PC-9 (cell line): ENCODE measurements around the gene CLCN1.

Source experiments
- CTCF ChIP-seq: fragments of 200-600 bp; sonication (generic); conservative IDR thresholded peaks from 2 replicates; pipeline ENCODE4 v1.6.1; 2017; ENCODE audit warnings: mixed run types, antibody characterized with exemption, mild to moderate bottlenecking, moderate library complexity
- EZH2 ChIP-seq: fragments of 200-600 bp; sonication (generic); IDR thresholded peaks from 2 replicates; pipeline ENCODE4 v1.8.0; 2017; ENCODE audit warnings: antibody characterized with exemption, low read depth

GRCh38 chr7:143398616-143399015 is 82.7 kb downstream of the CLCN1 start:
- no peak for TF ChIP-seq CTCF
- TF ChIP-seq EZH2 = no peak
